ENCODE measurements around the gene MON2. TPM values are rescaled to one million over a fixed set of nuclear protein-coding genes. Genes with fewer than 3 reads are reported as not detected.

MON2 gene
- total and polyA plus RNA-seq, 9 donors, result 13.1 to 84.4 (median 55.5) TPM

DNA sequence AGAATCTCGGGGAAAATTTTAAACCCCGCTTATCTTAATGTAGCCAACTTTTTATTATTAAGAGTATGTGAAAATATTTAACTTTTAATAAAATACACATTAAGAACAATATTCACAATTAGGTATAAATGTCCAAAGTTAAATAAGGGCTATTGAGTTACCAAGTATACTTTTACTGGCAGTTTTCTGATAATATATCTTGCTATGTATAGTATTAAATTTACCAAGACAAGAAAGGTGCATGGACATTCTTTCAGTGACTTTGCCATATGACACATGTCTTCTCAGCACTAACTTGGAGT is 115.4 kb downstream of the MON2 start:
- no peak overlapping the region for H3K27ac ChIP-seq
- intact Hi-C loops (cut with DNase I), result loop anchor here in 3 of 4 donors (5.0 kb wide), 3 partner anchors 210 to 220 kb away; no protein-coding TSS in a partner anchor
- H3K4me1 ChIP-seq (ENCODE audit: insufficient read depth), result no peaks in the 10 kb centered on the region
- no peaks in the 10 kb centered on the region for H3K9me3 ChIP-seq
- WGBS, 3 donors, result 5 to 10% (median 7%) methylated on average over 2 of the region's 2 CpGs
- H3K4me3 ChIP-seq, result no peak overlapping the region
- no peaks in the 10 kb centered on the region for H3K27me3 ChIP-seq
- DNase-seq, result no peak
- TF ChIP-seq, protein P1, sequence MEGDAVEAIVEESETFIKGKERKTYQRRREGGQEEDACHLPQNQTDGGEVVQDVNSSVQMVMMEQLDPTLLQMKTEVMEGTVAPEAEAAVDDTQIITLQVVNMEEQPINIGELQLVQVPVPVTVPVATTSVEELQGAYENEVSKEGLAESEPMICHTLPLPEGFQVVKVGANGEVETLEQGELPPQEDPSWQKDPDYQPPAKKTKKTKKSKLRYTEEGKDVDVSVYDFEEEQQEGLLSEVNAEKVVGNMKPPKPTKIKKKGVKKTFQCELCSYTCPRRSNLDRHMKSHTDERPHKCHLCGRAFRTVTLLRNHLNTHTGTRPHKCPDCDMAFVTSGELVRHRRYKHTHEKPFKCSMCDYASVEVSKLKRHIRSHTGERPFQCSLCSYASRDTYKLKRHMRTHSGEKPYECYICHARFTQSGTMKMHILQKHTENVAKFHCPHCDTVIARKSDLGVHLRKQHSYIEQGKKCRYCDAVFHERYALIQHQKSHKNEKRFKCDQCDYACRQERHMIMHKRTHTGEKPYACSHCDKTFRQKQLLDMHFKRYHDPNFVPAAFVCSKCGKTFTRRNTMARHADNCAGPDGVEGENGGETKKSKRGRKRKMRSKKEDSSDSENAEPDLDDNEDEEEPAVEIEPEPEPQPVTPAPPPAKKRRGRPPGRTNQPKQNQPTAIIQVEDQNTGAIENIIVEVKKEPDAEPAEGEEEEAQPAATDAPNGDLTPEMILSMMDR (IDR thresholded peaks at IDR 0.05), result no peak
- no peak for TF ChIP-seq POLR2A (IDR thresholded peaks at IDR 0.05)
- TF ChIP-seq EP300 (IDR thresholded peaks at IDR 0.05), result no peak
- no peaks in the 10 kb centered on the region for H3K36me3 ChIP-seq

DNA sequence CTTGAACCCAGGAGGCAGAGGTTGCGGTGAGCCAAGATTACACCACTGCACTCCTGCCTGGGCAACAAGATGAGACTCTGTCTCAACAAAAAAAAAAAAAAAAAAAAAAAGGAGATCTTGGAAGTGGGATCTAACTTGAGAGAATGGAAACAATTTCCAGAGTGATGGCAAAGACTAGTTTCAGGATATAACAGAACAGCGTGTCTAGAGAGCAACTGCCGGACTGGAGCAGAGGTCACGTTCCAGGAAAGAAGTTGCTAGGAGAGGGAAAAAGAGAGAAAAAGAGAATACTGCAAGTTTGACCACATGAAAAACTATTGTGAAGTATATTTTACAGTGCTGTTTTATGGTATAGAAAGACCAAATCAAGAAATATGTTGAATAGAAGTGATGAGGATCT is 118.0 kb downstream of the MON2 start:
- no peaks in the 10 kb centered on the region for H3K27me3 ChIP-seq
- H3K36me3 ChIP-seq, result no peaks in the 10 kb centered on the region
- intact Hi-C loops (cut with DNase I), result loop anchor here in 3 of 4 donors (5.0 kb wide), 3 partner anchors 208 to 218 kb away; no protein-coding TSS in a partner anchor
- no peaks in the 10 kb centered on the region for H3K4me1 ChIP-seq (ENCODE audit: insufficient read depth)
- no peak overlapping the region for H3K4me3 ChIP-seq
- 89 to 93% (median 92%) methylated on average over 4 of the region's 4 CpGs for WGBS, 3 donors
- TF ChIP-seq POLR2A (IDR thresholded peaks at IDR 0.05), result no peak
- TF ChIP-seq EP300 (IDR thresholded peaks at IDR 0.05), result no peak
- TF ChIP-seq, protein P1 (IDR thresholded peaks at IDR 0.05), result no peak
- no peaks in the 10 kb centered on the region for H3K9me3 ChIP-seq
- DNase-seq, result no peak
- no peak overlapping the region for H3K27ac ChIP-seq

DNA sequence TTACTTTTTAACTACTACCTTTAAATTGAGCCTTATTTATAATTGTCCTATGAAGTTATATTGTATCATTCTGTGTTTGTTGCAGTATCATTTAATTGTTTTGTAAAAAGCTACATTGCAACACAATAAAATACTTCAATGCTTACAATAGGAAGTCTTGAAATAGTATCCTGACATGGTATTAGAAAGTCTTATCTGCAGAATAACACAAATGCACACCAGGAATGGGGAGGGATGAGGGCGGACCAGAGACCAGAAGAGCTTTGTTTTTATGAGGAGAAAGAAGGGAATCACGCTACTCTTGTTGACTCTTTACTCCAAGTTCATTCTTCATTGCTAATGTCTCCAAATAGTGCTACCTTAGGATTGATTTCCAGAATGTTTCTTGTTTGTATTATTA is 120.2 kb downstream of the MON2 start:
- no peaks in the 10 kb centered on the region for H3K9me3 ChIP-seq
- DNase-seq, result no peak
- TF ChIP-seq POLR2A (IDR thresholded peaks at IDR 0.05), result no peak
- TF ChIP-seq, protein P1 (IDR thresholded peaks at IDR 0.05), result no peak
- TF ChIP-seq EP300 (IDR thresholded peaks at IDR 0.05), result no peak
- WGBS, 3 donors, result 95 to 97% (median 95%) methylated on average over 2 of the region's 2 CpGs
- no peak overlapping the region for H3K4me3 ChIP-seq
- no peaks in the 10 kb centered on the region for H3K4me1 ChIP-seq (ENCODE audit: insufficient read depth)
- no peaks in the 10 kb centered on the region for H3K27me3 ChIP-seq
- H3K36me3 ChIP-seq, result no peaks in the 10 kb centered on the region
- no peak overlapping the region for H3K27ac ChIP-seq
- intact Hi-C loops (cut with DNase I), result no loop called here

DNA sequence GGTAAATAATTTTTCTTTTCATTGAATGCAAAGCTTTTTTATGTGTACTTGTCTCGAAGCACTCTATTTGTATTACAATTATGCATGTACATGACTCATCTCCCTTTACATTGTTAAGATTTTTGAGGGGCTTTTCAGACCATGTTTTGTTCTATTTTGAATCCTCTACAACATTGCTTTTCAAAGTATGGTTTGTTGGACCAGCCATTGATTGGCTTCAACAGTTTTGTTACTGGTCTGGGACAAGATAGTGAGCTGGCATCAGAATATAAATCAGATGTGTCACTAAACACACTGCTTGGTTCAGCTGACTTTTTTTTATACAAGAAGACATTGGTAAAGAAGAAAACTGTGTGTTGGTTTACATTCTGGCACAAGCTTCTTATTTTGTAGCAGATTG is 122.3 kb downstream of the MON2 start:
- TF ChIP-seq, protein P1 (IDR thresholded peaks at IDR 0.05), result no peak
- TF ChIP-seq POLR2A (IDR thresholded peaks at IDR 0.05) (no peak), EP300 (IDR thresholded peaks at IDR 0.05) (no peak)
- Histone ChIP-seq H3K4me1 (ENCODE audit: insufficient read depth) (no peaks in the 10 kb centered on the region), H3K27me3 (no peaks in the 10 kb centered on the region), H3K4me3 (no peak overlapping the region), H3K27ac (no peak overlapping the region), H3K36me3 (no peaks in the 10 kb centered on the region), H3K9me3 (no peaks in the 10 kb centered on the region)
- no peak for DNase-seq
- WGBS, 3 donors, result 90 to 94% (median 92%) methylated on average over 1 of the region's 1 CpG
- intact Hi-C loops (cut with DNase I), result no loop called here
